Peyer's patch (tissue), 4 donors: Measurements from ENCODE around the gene PLIN4.

Experiments
- POLR2A ChIP-seq, 2 donors: fragments of 450-650 bp; IDR thresholded peaks; one replicate each; pipeline ENCODE4 v1.5.1; 2017; ENCODE audit warnings: antibody characterized with exemption in 2 of 2, mild to moderate bottlenecking in 2 of 2, moderate library complexity in 2 of 2
- TF ChIP-seq, protein P1 (sequence below), 6 experiments: fragments of 450-650 bp in 4 of 6; fragments of 200-600 bp in 2 of 6; sonication (generic) in 1 of 6; IDR thresholded peaks; one replicate each; pipeline ENCODE4 v1.5.1; 2017 to 2019; ENCODE audit warnings: antibody characterized with exemption in 6 of 6, mild to moderate bottlenecking in 3 of 6, moderate library complexity in 1 of 6

DNA sequence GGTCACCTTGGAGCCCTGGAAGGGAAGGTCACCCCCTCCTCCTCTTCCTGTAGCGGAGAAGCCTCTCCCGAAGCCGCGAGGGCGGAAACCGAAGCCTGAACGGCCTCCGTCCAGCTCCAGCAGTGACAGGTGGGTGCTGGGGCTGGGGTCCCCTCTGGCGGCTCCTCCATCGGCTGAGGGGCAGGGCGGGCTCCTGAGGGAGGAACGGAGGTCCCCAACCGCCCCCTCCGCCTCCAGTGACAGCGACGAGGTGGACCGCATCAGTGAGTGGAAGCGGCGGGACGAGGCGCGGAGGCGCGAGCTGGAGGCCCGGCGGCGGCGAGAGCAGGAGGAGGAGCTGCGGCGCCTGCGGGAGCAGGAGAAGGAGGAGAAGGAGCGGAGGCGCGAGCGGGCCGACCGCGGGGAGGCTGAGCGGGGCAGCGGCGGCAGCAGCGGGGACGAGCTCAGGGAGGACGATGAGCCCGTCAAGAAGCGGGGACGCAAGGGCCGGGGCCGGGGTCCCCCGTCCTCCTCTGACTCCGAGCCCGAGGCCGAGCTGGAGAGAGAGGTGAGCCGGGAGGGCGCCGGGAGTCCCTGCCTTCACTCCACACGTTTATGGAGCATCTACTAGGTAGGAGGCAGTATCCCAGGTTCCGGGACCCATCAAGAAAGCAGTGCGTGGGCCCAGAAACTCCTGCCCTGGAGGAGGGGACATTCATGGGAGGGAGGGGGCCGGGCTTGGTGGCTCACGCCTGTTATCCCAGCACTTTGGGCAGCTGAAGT lies 24.2 kb downstream of the PLIN4 start:
- TF ChIP-seq, protein P1, sequence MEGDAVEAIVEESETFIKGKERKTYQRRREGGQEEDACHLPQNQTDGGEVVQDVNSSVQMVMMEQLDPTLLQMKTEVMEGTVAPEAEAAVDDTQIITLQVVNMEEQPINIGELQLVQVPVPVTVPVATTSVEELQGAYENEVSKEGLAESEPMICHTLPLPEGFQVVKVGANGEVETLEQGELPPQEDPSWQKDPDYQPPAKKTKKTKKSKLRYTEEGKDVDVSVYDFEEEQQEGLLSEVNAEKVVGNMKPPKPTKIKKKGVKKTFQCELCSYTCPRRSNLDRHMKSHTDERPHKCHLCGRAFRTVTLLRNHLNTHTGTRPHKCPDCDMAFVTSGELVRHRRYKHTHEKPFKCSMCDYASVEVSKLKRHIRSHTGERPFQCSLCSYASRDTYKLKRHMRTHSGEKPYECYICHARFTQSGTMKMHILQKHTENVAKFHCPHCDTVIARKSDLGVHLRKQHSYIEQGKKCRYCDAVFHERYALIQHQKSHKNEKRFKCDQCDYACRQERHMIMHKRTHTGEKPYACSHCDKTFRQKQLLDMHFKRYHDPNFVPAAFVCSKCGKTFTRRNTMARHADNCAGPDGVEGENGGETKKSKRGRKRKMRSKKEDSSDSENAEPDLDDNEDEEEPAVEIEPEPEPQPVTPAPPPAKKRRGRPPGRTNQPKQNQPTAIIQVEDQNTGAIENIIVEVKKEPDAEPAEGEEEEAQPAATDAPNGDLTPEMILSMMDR (IDR thresholded peaks at IDR 0.05) = no peak
- TF ChIP-seq POLR2A (IDR thresholded peaks at IDR 0.05) = no peak
